Measurements from ENCODE around the gene MAN1C1.
"Not testable (repeated sequence)": the region's sequence is repeated elsewhere in the genome, so short reads cannot be mapped to it uniquely, and the experiment has no call there.

MAN1C1 gene

GRCh38 chr1:25580927-25581326, 35.7 kb upstream of the MAN1C1 start:
- Mint-ChIP-seq H3K27me3 (ENCODE audit: low read depth) (peaks cover 16% of the 10 kb centered on the region), H3K9me3 (peaks cover 8% of the 10 kb centered on the region), H3K4me3 (no peak overlapping the region), H3K27ac (peak overlapping the region in 1 of 3 experiments; percentile 5), H3K4me1 (peaks cover 50% of the 10 kb centered on the region), H3K36me3 (ENCODE audit: low read depth) (peaks cover 4% of the 10 kb centered on the region)
- TF ChIP-seq CTCF (IDR thresholded peaks at IDR 0.05; ENCODE audit: unreplicated experiment in 3 of 3) = no peak

- Mint-ChIP-seq H3K4me1 (peaks cover 50% of the 10 kb centered on the region), H3K27ac (no peak overlapping the region), H3K36me3 (ENCODE audit: low read depth) (peaks cover 4% of the 10 kb centered on the region), H3K9me3 (peaks cover 8% of the 10 kb centered on the region), H3K4me3 (no peak overlapping the region), H3K27me3 (ENCODE audit: low read depth) (peaks cover 16% of the 10 kb centered on the region)
- no peak for TF ChIP-seq CTCF (IDR thresholded peaks at IDR 0.05; ENCODE audit: unreplicated experiment in 3 of 3)
These were observed 34.8 kb upstream of the MAN1C1 start for GRCh38 chr1:25581764-25582163.

GRCh38 chr1:25583519-25584370, 32.8 kb upstream of the MAN1C1 start:
- H3K9me3 Mint-ChIP-seq = peaks cover 8% of the 10 kb centered on the region
- peak overlapping the region in 1 of 3 experiments; percentile 5 for H3K4me3 Mint-ChIP-seq
- peaks cover 4% of the 10 kb centered on the region for H3K36me3 Mint-ChIP-seq (ENCODE audit: low read depth)
- H3K27me3 Mint-ChIP-seq (ENCODE audit: low read depth) = peaks cover 12% of the 10 kb centered on the region
- H3K4me1 Mint-ChIP-seq = peaks cover 36% of the 10 kb centered on the region
- H3K27ac Mint-ChIP-seq = peak overlapping the region in 1 of 3 experiments; percentile 4
- TF ChIP-seq CTCF (IDR thresholded peaks at IDR 0.05; ENCODE audit: unreplicated experiment in 3 of 3) = no peak

GRCh38 chr1:25586181-25586588, 30.4 kb upstream of the MAN1C1 start:
- Mint-ChIP-seq H3K4me1 (peaks cover 21% of the 10 kb centered on the region), H3K9me3 (peaks cover 8% of the 10 kb centered on the region), H3K27ac (no peak overlapping the region), H3K4me3 (no peak overlapping the region), H3K27me3 (ENCODE audit: low read depth) (peaks cover 10% of the 10 kb centered on the region), H3K36me3 (ENCODE audit: low read depth) (peaks cover 4% of the 10 kb centered on the region)
- no peak for TF ChIP-seq CTCF (IDR thresholded peaks at IDR 0.05; ENCODE audit: unreplicated experiment in 3 of 3)

- no peak for TF ChIP-seq CTCF (IDR thresholded peaks at IDR 0.05; ENCODE audit: unreplicated experiment in 3 of 3)
- no peak overlapping the region for H3K4me3 Mint-ChIP-seq
- H3K4me1 Mint-ChIP-seq = peaks cover 20% of the 10 kb centered on the region
- peaks cover 4% of the 10 kb centered on the region for H3K36me3 Mint-ChIP-seq (ENCODE audit: low read depth)
- no peak overlapping the region for H3K27ac Mint-ChIP-seq
- peaks cover 8% of the 10 kb centered on the region for H3K9me3 Mint-ChIP-seq
- peaks cover 10% of the 10 kb centered on the region for H3K27me3 Mint-ChIP-seq (ENCODE audit: low read depth)
These were observed 29.3 kb upstream of the MAN1C1 start for GRCh38 chr1:25587290-25587689.

- not testable (repeated sequence) for H3K36me3 Mint-ChIP-seq (ENCODE audit: low read depth); H3K9me3 Mint-ChIP-seq; H3K4me3 Mint-ChIP-seq; H3K27ac Mint-ChIP-seq
- Mint-ChIP-seq H3K4me1 (peaks cover 20% of the 10 kb centered on the region), H3K27me3 (ENCODE audit: low read depth) (peaks cover 16% of the 10 kb centered on the region)
These were observed 28.4 kb upstream of the MAN1C1 start for GRCh38 chr1:25588224-25588623.

GRCh38 chr1:25588786-25589185, 27.8 kb upstream of the MAN1C1 start:
- not testable (repeated sequence) for H3K36me3 Mint-ChIP-seq (ENCODE audit: low read depth); H3K4me3 Mint-ChIP-seq; H3K9me3 Mint-ChIP-seq; H3K27ac Mint-ChIP-seq
- peaks cover 11% of the 10 kb centered on the region for H3K27me3 Mint-ChIP-seq (ENCODE audit: low read depth)
- peaks cover 14% of the 10 kb centered on the region for H3K4me1 Mint-ChIP-seq

Data from nephron (organoid).